H1 (cell line): ENCODE results near the gene MEF2D. TPM values are rescaled to one million over a fixed set of nuclear protein-coding genes. Genes with fewer than 3 reads are reported as not detected.

Source experiments
- CTCF ChIA-PET: fragments of 300-600 bp; sonication (Branson Sonifier 250); formaldehyde crosslinking; loops from one replicate; lab custom pipeline; 2021; ENCODE audit not compliant: partially characterized antibody; lab: Charles Lee
- POLR2A ChIA-PET: fragments of 300-600 bp; sonication (Branson Sonifier 250); formaldehyde crosslinking; loops from one replicate; lab custom pipeline; 2021; ENCODE audit warnings: inconsistent platforms; ENCODE audit not compliant: partially characterized antibody; lab: Charles Lee
- DNase-seq, 2 experiments: peaks; one replicate each; pipeline versions ENCODE4 v3.0.0 to v3.0.0-alpha.2; 2010 to 2022; ENCODE audit warnings: low spot score in 2 of 2, low read depth in 1 of 2, mixed read lengths in 1 of 2
- FAIRE-seq: peaks from 2 replicates; lab custom pipeline; 2011; peaks lifted over from hg19 to GRCh38; lab: Jason Lieb, UNC
- H2AFZ ChIP-seq: 2 replicates; pipeline ENCODE4 v1.8.1; 2012; ENCODE audit warnings: low read length, inconsistent platforms
- H2AK5ac ChIP-seq: 2 replicates; pipeline ENCODE4 v1.6.1; 2013; ENCODE audit warnings: low read depth, low read length
- H2BK120ac ChIP-seq: replicated peaks from 2 replicates; pipeline ENCODE3; 2013; ENCODE audit warnings: low read depth, low read length, inconsistent platforms
- H2BK12ac ChIP-seq: 2 replicates; pipeline ENCODE4 v1.6.1; 2013; ENCODE audit warnings: low read depth, low read length
- H2BK15ac ChIP-seq: 2 replicates; pipeline ENCODE4 v1.6.1; 2013; ENCODE audit warnings: low read length
- H2BK20ac ChIP-seq: 2 replicates; pipeline ENCODE4 v1.6.1; 2013; ENCODE audit warnings: low read length
- H2BK5ac ChIP-seq: 2 replicates; pipeline ENCODE4 v1.6.1; 2013; ENCODE audit warnings: low read depth, low read length
- H3K14ac ChIP-seq: 2 replicates; pipeline ENCODE4 v1.6.1; 2013; ENCODE audit warnings: inconsistent platforms; ENCODE audit not compliant: insufficient read length
- H3K18ac ChIP-seq: 2 replicates; pipeline ENCODE4 v1.6.1; 2013; ENCODE audit warnings: low read length; ENCODE audit errors: extremely low read depth
- H3K23ac ChIP-seq: 2 replicates; pipeline ENCODE4 v1.6.1; 2013; ENCODE audit warnings: inconsistent platforms; ENCODE audit not compliant: insufficient read length
- H3K23me2 ChIP-seq: 2 replicates; pipeline ENCODE4 v1.6.1; 2013; ENCODE audit warnings: low read depth, low read length
- H3K27ac ChIP-seq: 2 replicates; pipeline ENCODE4 v1.6.1; 2011; ENCODE audit warnings: low read depth, low read length, inconsistent platforms
- H3K27me3 ChIP-seq, 4 experiments: replicated peaks in 1 of 4; 1 replicate in 1 of 4; 2 replicates in 3 of 4; pipeline versions ENCODE4 v1.6.1 to v1.8.1; 2011 to 2013; ENCODE audit warnings: low read length in 3 of 4, mild to moderate bottlenecking in 3 of 4, inconsistent platforms in 2 of 4, mixed read lengths in 2 of 4, moderate library complexity in 1 of 4; ENCODE audit not compliant: control insufficient read depth in 3 of 4, insufficient read depth in 3 of 4; ENCODE audit errors: extremely low read depth in 1 of 4
- H3K36me3 ChIP-seq, 4 experiments: 2 replicates each; pipeline versions ENCODE4 v1.6.1 to v1.8.1; 2011 to 2013; ENCODE audit warnings: mild to moderate bottlenecking in 4 of 4, low read length in 3 of 4, moderate library complexity in 2 of 4, control low read depth in 1 of 4, inconsistent platforms in 1 of 4; ENCODE audit not compliant: insufficient read depth in 4 of 4, control insufficient read depth in 2 of 4
- H3K4ac ChIP-seq: replicated peaks from 2 replicates; pipeline ENCODE3; 2013; ENCODE audit warnings: low read length, low read depth, mixed read lengths, inconsistent platforms; ENCODE audit not compliant: insufficient read length
- H3K4me1 ChIP-seq, 4 experiments: replicated peaks in 1 of 4; 1 replicate in 1 of 4; 2 replicates in 3 of 4; pipeline versions ENCODE4 v1.6.1 to v1.8.1; 2011 to 2013; ENCODE audit warnings: low read length in 3 of 4, inconsistent platforms in 2 of 4, mixed read lengths in 1 of 4; ENCODE audit not compliant: insufficient read depth in 4 of 4, control insufficient read depth in 3 of 4
- H3K4me2 ChIP-seq, 2 experiments: 2 replicates each; pipeline versions ENCODE4 v1.6.1 to v1.8.1; 2011 to 2013; ENCODE audit warnings: low read depth in 2 of 2, low read length in 2 of 2, control low read depth in 1 of 2, inconsistent platforms in 1 of 2, mild to moderate bottlenecking in 1 of 2; ENCODE audit not compliant: insufficient read depth in 1 of 2
- H3K4me3 ChIP-seq, 4 experiments: fragments of 200-600, 300-600 bp in 1 of 4; sonication (generic), shearing (Covaris generic), sonication (Bioruptor Twin) in 1 of 4; 2 replicates each; pipeline versions ENCODE4 v1.5.1 to v1.8.1; 2011 to 2016; ENCODE audit warnings: low read length in 4 of 4, low read depth in 3 of 4, control low read depth in 2 of 4, inconsistent platforms in 2 of 4, mild to moderate bottlenecking in 2 of 4, mixed read lengths in 1 of 4, moderate library complexity in 1 of 4; ENCODE audit not compliant: insufficient read depth in 2 of 4; ENCODE audit errors: extremely low read depth in 1 of 4
- H3K56ac ChIP-seq: replicated peaks from 2 replicates; pipeline ENCODE3; 2013; ENCODE audit warnings: low read depth, mild to moderate bottlenecking, mixed read lengths, low read length, inconsistent platforms; ENCODE audit not compliant: insufficient read length
- H3K79me1 ChIP-seq: 2 replicates; pipeline ENCODE4 v1.6.1; 2013; ENCODE audit warnings: low read depth, low read length, control low read depth
- H3K79me2 ChIP-seq, 2 experiments: 2 replicates each; pipeline versions ENCODE4 v1.6.1 to v1.8.1; 2012 to 2013; ENCODE audit warnings: low read length in 2 of 2, mild to moderate bottlenecking in 2 of 2, inconsistent platforms in 1 of 2; ENCODE audit not compliant: insufficient read depth in 2 of 2, control insufficient read depth in 1 of 2
- H3K9ac ChIP-seq, 4 experiments: replicated peaks in 1 of 4; 1 replicate in 1 of 4; 2 replicates in 3 of 4; pipeline versions ENCODE4 v1.6.1 to v1.8.1; 2011 to 2013; ENCODE audit warnings: low read depth in 3 of 4, low read length in 3 of 4, control low read depth in 2 of 4, mild to moderate bottlenecking in 2 of 4, moderate library complexity in 2 of 4, inconsistent platforms in 1 of 4; ENCODE audit errors: extremely low read depth in 1 of 4
- H3K9me3 ChIP-seq, 2 experiments: 2 replicates each; pipeline versions ENCODE4 v1.6.1 to v1.8.1; 2012 to 2013; ENCODE audit warnings: mild to moderate bottlenecking in 2 of 2, moderate library complexity in 2 of 2, control low read depth in 1 of 2, inconsistent platforms in 1 of 2, low read depth in 1 of 2, low read length in 1 of 2, mixed read lengths in 1 of 2; ENCODE audit not compliant: insufficient read depth in 2 of 2
- H4K20me1 ChIP-seq, 2 experiments: replicated peaks in 1 of 2; 2 replicates each; pipeline versions ENCODE3 to v1.8.1; 2011 to 2013; ENCODE audit warnings: inconsistent platforms in 2 of 2, low read length in 2 of 2, mild to moderate bottlenecking in 1 of 2; ENCODE audit not compliant: insufficient read depth in 2 of 2, control insufficient read depth in 1 of 2
- H4K5ac ChIP-seq: 2 replicates; pipeline ENCODE4 v1.6.1; 2013; ENCODE audit warnings: low read length, low read depth, mixed read lengths, inconsistent platforms; ENCODE audit not compliant: insufficient read length
- H4K8ac ChIP-seq: 2 replicates; pipeline ENCODE4 v1.8.0; 2013; ENCODE audit warnings: mild to moderate bottlenecking, moderate library complexity, low read length, inconsistent platforms; ENCODE audit not compliant: insufficient read depth; ENCODE audit errors: extremely low read depth
- H4K91ac ChIP-seq: replicated peaks from 2 replicates; pipeline ENCODE3; 2013; ENCODE audit warnings: low read length, mixed read lengths, inconsistent platforms; ENCODE audit not compliant: insufficient read length
- CHD2 ChIP-seq: IDR thresholded peaks from 2 replicates; pipeline ENCODE4 v1.6.1; 2012; ENCODE audit warnings: low read length, improper control_type of control experiment
- CTBP2 ChIP-seq: IDR thresholded peaks from 2 replicates; pipeline ENCODE4 v1.7.0; 2011; ENCODE audit warnings: borderline replicate concordance, mild to moderate bottlenecking, moderate library complexity, mixed read lengths, low read length; ENCODE audit not compliant: insufficient read depth, insufficient read length
- HDAC6 ChIP-seq: IDR thresholded peaks from one replicate; pipeline ENCODE4 v1.7.1; 2012; ENCODE audit warnings: low read depth, mild to moderate bottlenecking, inconsistent platforms, low read length, moderate library complexity
- KDM5A ChIP-seq: fragments of 200-600 bp; IDR thresholded peaks from 2 replicates; pipeline ENCODE4 v1.7.1; 2012; ENCODE audit warnings: mild to moderate bottlenecking, low read length, inconsistent platforms, mixed read lengths
- NRF1 ChIP-seq: IDR thresholded peaks from 2 replicates; pipeline ENCODE4 v1.6.1; 2011; ENCODE audit warnings: mild to moderate bottlenecking, low read depth, low read length, improper control_type of control experiment
- POLR2AphosphoS5 ChIP-seq: IDR thresholded peaks from 2 replicates; pipeline ENCODE4 v1.6.1; 2011; ENCODE audit warnings: low read depth, low read length
- RBBP5 ChIP-seq: IDR thresholded peaks from 2 replicates; pipeline ENCODE4 v1.7.1; 2012; ENCODE audit warnings: low read depth, mild to moderate bottlenecking, inconsistent platforms, low read length, moderate library complexity, borderline replicate concordance
- SIX5 ChIP-seq: IDR thresholded peaks from 2 replicates; pipeline ENCODE4 v1.6.1; 2011; ENCODE audit warnings: mild to moderate bottlenecking, low read depth, low read length
- TAF1 ChIP-seq: IDR thresholded peaks from 2 replicates; pipeline ENCODE4 v1.6.1; 2011; ENCODE audit warnings: mild to moderate bottlenecking, low read depth, low read length
- WGBS, 2 experiments: shearing (Covaris generic) in 1 of 2; methylation state at CpG; one replicate each; pipeline versions ENCODE4 v1.1.6 to v1.1.7; 2013 to 2015; ENCODE audit warnings: low lambda C conversion rate in 2 of 2, mixed read lengths in 2 of 2, inconsistent platforms in 1 of 2, low coverage in 1 of 2, missing lambda C conversion rate in 1 of 2; ENCODE audit not compliant: insufficient replicate concordance in 2 of 2, insufficient coverage in 1 of 2, insufficient read length in 1 of 2; ENCODE audit errors: extremely low coverage in 1 of 2, missing lambda C conversion rate in 1 of 2; 5-methylcytosine and 5-hydroxymethylcytosine counted together
- polyA plus RNA-seq, 7 experiments: library from polyadenylated mRNA; depleted of rRNA in 3 of 7; stranded (reverse) in 5 of 7; unstranded in 2 of 7; fragments of >200 nt in 5 of 7; fragments of 200-250 nt in 2 of 7; gene quantifications; 1 replicate in 5 of 7; 2 replicates in 1 of 7; 4 replicates in 1 of 7; pipeline versions ENCODE4 v1.2.1 to v1.2.3, GENCODE V29; 2011 to 2013; ENCODE audit warnings: missing spikeins in 2 of 7, mixed read lengths in 2 of 7
- total RNA-seq: library from RNA; stranded (reverse); fragmentation: NEBNext Ultra II Directional; extraction: Animal tissue kit (Norgen Biotek cat#: 25700); gene quantifications from 2 replicates; pipeline ENCODE4 v1.2.1, GENCODE V29; 2021

MEF2D gene
- total and polyA plus RNA-seq, 2 of the 8 experiments (the other 6 are each of a cell fraction or from before 2014, with no cell fraction given), result 17.3 to 20.3 TPM

- no peaks in the 10 kb centered on the region for H3K79me2 ChIP-seq
- peaks cover 0 to 1% of the 10 kb centered on the region in 2 experiments for H4K20me1 ChIP-seq
- no peak overlapping the region for H4K5ac ChIP-seq
- H3K9ac ChIP-seq, result no peak overlapping the region
- no peaks in the 10 kb centered on the region for H3K9me3 ChIP-seq
- no peak overlapping the region for H4K8ac ChIP-seq
- WGBS, 2 experiments, result 95% methylated on average over 8 of the region's 9 CpGs; no CpG with 5 or more reads in 1 of the 2 experiments
- peaks cover 13 to 46% (median 32%) of the 10 kb centered on the region in 4 experiments; a peak in 7 of 8 replicates for H3K36me3 ChIP-seq
- H2BK5ac ChIP-seq, result no peak overlapping the region
- no peak overlapping the region for H2BK20ac ChIP-seq
- no peak overlapping the region for H2BK120ac ChIP-seq
- no peak for DNase-seq
- H2AFZ ChIP-seq, result no peak overlapping the region
- no peak overlapping the region for H3K4me2 ChIP-seq
- no peak overlapping the region for H2BK12ac ChIP-seq
- no peak overlapping the region for H3K27ac ChIP-seq
- H3K27me3 ChIP-seq, result no peaks in the 10 kb centered on the region
- no peak overlapping the region for H3K4ac ChIP-seq
- FAIRE-seq, result no peak
- H3K18ac ChIP-seq, result no peak overlapping the region
- no peak overlapping the region for H2AK5ac ChIP-seq
- H3K23me2 ChIP-seq, result no peaks in the 10 kb centered on the region
- H3K79me1 ChIP-seq, result no peaks in the 10 kb centered on the region
- ChIA-PET POLR2A (interaction anchor here (0.5 to 1.3 kb wide), 6 partner anchors 11 to 64 kb away, joined by 3 to 4 read pairs (median 3); partner anchors contain the start of gene GPATCH4), CTCF (interaction anchor here (0.8 to 3.7 kb wide), 8 partner anchors 12 to 151 kb away, joined by 3 to 11 read pairs (median 4); partner anchors contain the start of gene MEF2D)
- H3K56ac ChIP-seq, result no peak overlapping the region
- no peak overlapping the region for H4K91ac ChIP-seq
- no peak overlapping the region for H3K4me3 ChIP-seq
- no peak overlapping the region for H3K23ac ChIP-seq
- no peaks in the 10 kb centered on the region for H3K4me1 ChIP-seq
- H2BK15ac ChIP-seq, result no peak overlapping the region
- H3K14ac ChIP-seq, result no peak overlapping the region
- TF ChIP-seq CHD2 (no peak), TAF1 (no peak), POLR2AphosphoS5 (no peak), NRF1 (no peak), HDAC6 (no peak), RBBP5 (no peak), KDM5A (no peak), SIX5 (no peak), CTBP2 (no peak)
Measured at GRCh38 chr1:156537027-156537426, 36.5 kb upstream of the MEF2D start.
